Right lobe of liver (tissue), 4 donors: ENCODE results near the gene HDAC4.

Source experiments
- CTCF ChIP-seq, 4 donors: fragments of 200-600 bp in 3 of 4; fragments of 450-650 bp in 1 of 4; IDR thresholded peaks; one replicate each; pipeline versions ENCODE4 v1.5.1 to v1.8.0; 2016 to 2022; ENCODE audit warnings: antibody characterized with exemption in 4 of 4, mild to moderate bottlenecking in 2 of 4
- POLR2A ChIP-seq: fragments of 450-650 bp; IDR thresholded peaks from one replicate; pipeline ENCODE4 v1.6.1; 2017; ENCODE audit warnings: antibody characterized with exemption, mild to moderate bottlenecking
- donor health status: DM: no; HTN: no; CAD: no.
- donor health status: DM: no; HTN: no; CAD: no.
- donor health status: DM: no; HTN: yes; CAD: no.

DNA sequence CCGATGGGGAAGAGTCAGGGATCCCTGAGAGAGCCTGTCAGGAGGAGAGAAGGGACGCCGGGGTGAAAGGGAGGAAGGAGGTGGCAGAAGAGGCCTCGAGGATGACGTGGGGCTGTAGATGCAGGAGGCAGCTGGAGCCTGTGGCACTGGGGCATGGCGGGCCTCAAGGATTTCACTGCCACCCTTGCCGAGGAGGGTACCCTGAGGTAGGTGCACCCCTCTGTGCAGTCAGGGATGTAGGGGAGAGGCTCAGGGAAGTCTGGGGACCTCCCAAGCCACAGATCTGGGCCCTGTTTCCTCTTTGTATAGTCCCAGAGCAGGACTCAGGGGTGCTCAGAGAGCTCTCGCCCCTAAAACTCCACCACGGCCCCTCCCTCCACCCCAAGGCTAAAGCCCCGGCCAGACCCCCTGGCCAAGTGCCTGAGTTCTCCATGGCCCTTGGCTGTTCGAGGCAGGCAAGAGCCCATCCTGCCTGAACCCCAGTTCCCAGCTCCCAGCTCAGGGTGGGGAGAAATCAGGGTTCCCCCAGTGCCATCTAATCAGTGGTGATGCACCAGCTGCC is 39.0 kb upstream of the HDAC4 start:
- TF ChIP-seq POLR2A (no peak), CTCF (IDR thresholded peaks at IDR 0.05) (no peak)
